NCI-H2227 (cell line): Measurements from ENCODE around the gene RBM39.

Experiments used
- DNase-seq: peaks from one replicate; lab custom pipeline; 2025; ENCODE audit not compliant: unreplicated experiment; lab: John Stamatoyannopoulos, UW

The RBM39 gene

DNA sequence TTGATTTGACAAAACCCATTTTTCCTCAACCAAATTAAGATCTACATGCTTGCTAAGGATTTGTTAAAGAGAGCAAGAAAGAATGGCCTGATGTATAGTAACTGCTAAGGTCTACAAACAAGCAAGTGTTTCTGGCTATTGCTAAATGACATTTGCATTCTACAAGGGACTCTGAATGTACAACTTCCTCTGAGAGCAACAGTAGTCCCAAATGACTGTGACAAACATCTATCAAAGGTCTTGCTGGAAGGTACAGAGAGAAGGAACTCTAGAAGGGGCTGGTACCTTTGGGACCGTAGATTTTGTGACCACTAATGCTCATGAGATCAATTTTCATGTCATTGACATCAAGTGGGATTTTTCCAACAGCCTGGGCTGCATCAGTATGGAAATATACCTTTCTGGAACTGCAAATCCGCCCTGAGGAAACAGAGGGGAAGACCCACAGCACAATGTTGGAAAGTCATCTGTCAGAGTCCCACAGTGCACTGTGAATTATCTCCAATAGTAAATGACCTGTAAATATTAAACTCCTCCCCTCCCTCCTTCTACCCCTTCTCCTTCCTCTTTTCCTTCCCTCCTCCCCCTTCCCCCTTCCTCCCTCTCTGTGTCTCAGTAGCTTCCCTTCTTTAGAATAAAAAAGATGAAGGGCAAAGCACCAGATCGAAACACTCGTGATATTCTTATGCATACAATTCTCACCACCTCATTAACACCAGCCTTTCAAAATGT is 61.4 kb downstream of the RBM39 start:
- DNase-seq, result no peak

- no peak for DNase-seq
Measured at GRCh38 chr20:35674921-35675320, 67.1 kb downstream of the RBM39 start.

DNA sequence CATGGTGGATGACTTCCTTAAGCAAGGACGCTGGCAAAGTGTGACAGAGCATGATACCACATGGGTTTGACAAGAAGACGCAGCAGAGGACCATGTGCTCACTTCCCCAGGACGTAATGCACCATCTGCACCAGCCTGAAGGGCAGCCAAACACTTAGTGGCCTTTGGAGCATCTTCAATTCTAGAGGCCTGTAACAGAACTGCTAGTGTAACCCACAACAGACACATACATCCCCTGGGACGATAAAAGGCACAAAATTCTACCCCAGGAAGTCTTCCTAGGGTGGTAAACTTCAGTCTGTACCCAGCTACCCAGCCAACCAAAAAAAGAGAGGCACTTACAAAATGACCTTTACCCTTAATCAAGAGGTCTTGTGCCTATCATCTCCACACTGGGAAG is 68.2 kb downstream of the RBM39 start:
- DNase-seq, result no peak

- no peak for DNase-seq
Measured at GRCh38 chr20:35669681-35670080, 72.4 kb downstream of the RBM39 start.

GRCh38 chr20:35669221-35669620 is 72.8 kb downstream of the RBM39 start:
- no peak for DNase-seq

DNA sequence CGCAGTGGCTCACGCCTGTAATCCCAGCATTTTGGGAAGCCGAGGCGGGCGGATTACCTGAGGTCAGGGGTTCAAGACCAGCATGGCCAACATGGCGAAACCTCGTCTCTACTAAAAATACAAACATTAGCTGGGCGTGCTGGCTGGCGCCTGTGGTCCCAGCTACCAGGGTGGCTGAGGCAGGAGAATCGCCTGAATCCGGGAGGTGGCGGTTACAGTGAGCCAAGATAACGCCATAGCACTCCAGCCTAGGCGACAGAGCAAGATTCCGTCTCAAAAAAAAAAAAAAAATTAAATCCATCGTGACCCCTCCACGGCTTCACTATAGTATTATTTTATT is 76.1 kb downstream of the RBM39 start:
- DNase-seq, result no peak

- peak; percentile 97 for DNase-seq
Measured at GRCh38 chr20:35664466-35665206, 77.4 kb downstream of the RBM39 start, which contains the start of the genes CPNE1 and RBM12. Gene CPNE1 (minus strand): TSS chr20:35664900. CDS start chr20:35632923, 31,977 bp downstream. Gene RBM12 (minus strand): TSS chr20:35664900. CDS start chr20:35655322, 9,578 bp downstream.

GRCh38 chr20:35663516-35664465 is 78.3 kb downstream of the RBM39 start:
- DNase-seq, result peak; percentile 80

DNA sequence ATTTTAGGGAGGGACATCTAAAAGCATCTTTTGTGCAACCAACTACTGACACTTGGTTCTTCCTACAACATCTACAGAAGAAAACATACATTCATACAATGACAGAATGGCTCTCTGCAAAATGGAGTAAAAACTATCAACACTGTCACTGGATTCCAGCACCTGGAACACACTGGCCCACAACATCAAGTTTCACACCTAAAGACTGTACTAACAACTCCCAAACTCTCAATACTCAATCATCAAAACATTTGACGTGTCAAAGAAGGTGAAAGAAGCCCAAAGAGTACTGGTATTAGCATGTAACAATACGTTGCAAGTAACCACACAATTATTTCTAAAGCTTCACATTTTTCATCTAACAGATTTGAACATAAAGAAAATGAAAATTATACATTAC is 79.5 kb downstream of the RBM39 start:
- DNase-seq, result no peak

- no peak for DNase-seq
Measured at GRCh38 chr20:35661908-35662307, 80.2 kb downstream of the RBM39 start.

DNA sequence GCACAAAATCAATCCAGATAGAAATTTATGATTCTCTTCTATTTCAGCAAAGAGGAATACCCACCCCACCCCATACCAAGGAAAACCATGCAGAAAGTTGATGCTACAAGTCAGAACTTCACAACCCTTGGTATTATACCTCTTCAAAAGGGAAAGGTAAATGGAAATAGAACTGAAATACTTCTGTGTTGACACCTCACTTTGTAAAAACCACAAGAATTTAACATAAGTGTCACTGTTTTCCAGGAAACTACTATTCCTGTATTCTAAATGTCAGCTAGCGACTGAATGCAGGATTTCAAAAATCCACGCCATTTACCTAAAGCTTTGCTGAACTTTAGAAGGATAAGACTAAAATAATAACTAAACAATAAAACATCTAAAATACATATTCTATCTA is 81.0 kb downstream of the RBM39 start:
- DNase-seq, result no peak

GRCh38 chr20:35660122-35660937 is 81.7 kb downstream of the RBM39 start:
- no peak for DNase-seq

- no peak for DNase-seq
Measured at GRCh38 chr20:35657271-35657670, 84.8 kb downstream of the RBM39 start.

DNA sequence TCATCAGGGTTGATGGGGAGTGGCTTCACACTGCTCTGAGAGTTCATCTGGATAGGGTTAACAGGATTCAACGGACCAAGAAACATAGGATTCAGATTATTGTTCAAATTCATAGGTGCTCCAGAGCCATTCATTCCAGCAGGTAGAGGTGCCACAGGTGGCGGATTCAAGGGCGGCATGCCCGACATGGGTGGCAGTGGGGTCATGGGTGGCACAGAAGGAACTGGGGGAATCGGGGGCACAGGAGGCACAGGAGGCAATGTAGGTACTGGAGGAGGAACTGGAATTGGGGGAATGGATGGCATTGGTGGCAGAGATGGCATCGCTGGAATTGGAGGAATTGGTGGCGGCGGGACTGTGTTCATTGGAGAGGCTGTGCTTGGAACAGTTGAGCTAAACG is 87.6 kb downstream of the RBM39 start:
- no peak for DNase-seq

- DNase-seq, result no peak
Measured at GRCh38 chr20:35653893-35654292, 88.2 kb downstream of the RBM39 start.
